Caco-2 (cell line): ENCODE results near the gene ASPN. TPM values are rescaled to one million over a fixed set of nuclear protein-coding genes. Genes with fewer than 3 reads are reported as not detected.

Experiments
- BruUV-seq: library from RNA; stranded (reverse); fragments of 400-500 nt; replicated peaks from 2 replicates; lab custom pipeline; 2021; lab: Mats Ljungman, UMichigan
- CTCF ChIA-PET: fragments of 300-600 bp; sonication (Branson Sonifier 250); formaldehyde crosslinking; loops from one replicate; lab custom pipeline; 2022; ENCODE audit warnings: antibody characterized with exemption; lab: Charles Lee
- POLR2A ChIA-PET: fragments of 300-600 bp; sonication (Branson Sonifier 250); formaldehyde crosslinking; loops from one replicate; lab custom pipeline; 2022; ENCODE audit warnings: antibody characterized with exemption; lab: Charles Lee
- DNase-seq, 2 experiments: peaks; one replicate each; pipeline versions ENCODE4 v3.0.0 to v3.0.0-alpha.2; 2020 to 2022
- H3K27me3 ChIP-seq: replicated peaks from 2 replicates; pipeline ENCODE4 v1.6.0; 2011; ENCODE audit warnings: low read length; ENCODE audit not compliant: control insufficient read depth, insufficient read depth
- H3K36me3 ChIP-seq: 2 replicates; pipeline ENCODE4 v1.5.1; 2011; ENCODE audit warnings: low read length; ENCODE audit not compliant: control insufficient read depth, insufficient read depth
- H3K4me1 ChIP-seq: fragments of 250-450 bp; sonication (Bioruptor Pico); 2 replicates; pipeline ENCODE4 v1.5.1; 2020; ENCODE audit warnings: mild to moderate bottlenecking
- H3K4me3 ChIP-seq: 2 replicates; pipeline ENCODE4 v1.5.1; 2011; ENCODE audit warnings: low read depth, mild to moderate bottlenecking, control low read depth, low read length
- H3K9me3 ChIP-seq: fragments of 250-450 bp; sonication (Bioruptor Pico); 2 replicates; pipeline ENCODE4 v1.5.1; 2020; ENCODE audit warnings: mild to moderate bottlenecking, moderate library complexity
- H3K27ac Mint-ChIP-seq: one replicate; pipeline ENCODE4 v1.8.0; 2022; ENCODE audit warnings: mixed read lengths; ENCODE audit not compliant: unreplicated experiment
- H3K27me3 Mint-ChIP-seq: one replicate; pipeline ENCODE4 v1.8.0; 2022; ENCODE audit warnings: mixed read lengths; ENCODE audit not compliant: insufficient read depth, unreplicated experiment
- H3K36me3 Mint-ChIP-seq: one replicate; pipeline ENCODE4 v1.8.0; 2022; ENCODE audit warnings: mild to moderate bottlenecking, mixed read lengths; ENCODE audit not compliant: insufficient read depth, unreplicated experiment
- H3K4me1 Mint-ChIP-seq: one replicate; pipeline ENCODE4 v1.8.0; 2022; ENCODE audit warnings: low read depth, mixed read lengths; ENCODE audit not compliant: unreplicated experiment
- H3K4me3 Mint-ChIP-seq: one replicate; pipeline ENCODE4 v1.8.0; 2022; ENCODE audit warnings: mild to moderate bottlenecking, moderate library complexity, mixed read lengths; ENCODE audit not compliant: unreplicated experiment
- H3K9me3 Mint-ChIP-seq: one replicate; pipeline ENCODE4 v1.8.0; 2022; ENCODE audit warnings: mixed read lengths; ENCODE audit not compliant: unreplicated experiment
- CTCF ChIP-seq, 2 experiments: fragments of 200-600 bp in 1 of 2; IDR thresholded peaks; 1 replicate in 1 of 2; 2 replicates in 1 of 2; pipeline versions ENCODE4 v1.5.1 to v1.8.0; 2011 to 2022; ENCODE audit warnings: antibody characterized with exemption in 1 of 2, control low read depth in 1 of 2, inconsistent platforms in 1 of 2, low read depth in 1 of 2, low read length in 1 of 2, mild to moderate bottlenecking in 1 of 2, moderate library complexity in 1 of 2; ENCODE audit not compliant: insufficient read depth in 1 of 2, severe bottlenecking in 1 of 2, unreplicated experiment in 1 of 2
- intact Hi-C: fragments of 100-400 bp; cut with micrococcal nuclease; formaldehyde crosslinking; loops from one replicate; pipeline ENCODE4 v1.10.0; 2022; ENCODE audit not compliant: unreplicated experiment
- total RNA-seq: library from RNA; stranded (reverse); gene quantifications from 2 replicates; pipeline ENCODE4 v1.2.3, GENCODE V29; 2022

Gene ASPN
- total RNA-seq, 1 experiment from 2014 or later = not detected

- Mint-ChIP-seq H3K27ac (no peak overlapping the region), H3K27me3 (no peaks in the 10 kb centered on the region), H3K4me1 (no peaks in the 10 kb centered on the region), H3K9me3 (no peaks in the 10 kb centered on the region), H3K36me3 (no peaks in the 10 kb centered on the region), H3K4me3 (no peak overlapping the region)
- ChIA-PET POLR2A (no interaction called here), CTCF (no interaction called here)
- H3K4me1 ChIP-seq = no peaks in the 10 kb centered on the region
- no TSS peak for BruUV-seq
- H3K4me3 ChIP-seq = no peak overlapping the region
- TF ChIP-seq CTCF (IDR thresholded peaks at IDR 0.05; ENCODE audit: insufficient read depth in 1 of 2, low read depth in 1 of 2, low read length in 1 of 2, severe bottlenecking in 1 of 2, unreplicated experiment in 1 of 2) = no peak
- no peaks in the 10 kb centered on the region for H3K36me3 ChIP-seq
- intact Hi-C loops = no loop called here
- no peaks in the 10 kb centered on the region for H3K27me3 ChIP-seq
- no peaks in the 10 kb centered on the region for H3K9me3 ChIP-seq
- no peak for DNase-seq
Measured at GRCh38 chr9:92516521-92516920, 34.2 kb upstream of the ASPN start.

GRCh38 chr9:92514635-92515034 lies 32.3 kb upstream of the ASPN start:
- H3K4me1 Mint-ChIP-seq = no peaks in the 10 kb centered on the region
- no peaks in the 10 kb centered on the region for H3K4me1 ChIP-seq
- no TSS peak for BruUV-seq
- H3K9me3 Mint-ChIP-seq = no peaks in the 10 kb centered on the region
- no peak for TF ChIP-seq CTCF (IDR thresholded peaks at IDR 0.05; ENCODE audit: insufficient read depth in 1 of 2, low read depth in 1 of 2, low read length in 1 of 2, severe bottlenecking in 1 of 2, unreplicated experiment in 1 of 2)
- no peaks in the 10 kb centered on the region for H3K27me3 Mint-ChIP-seq
- no peaks in the 10 kb centered on the region for H3K36me3 ChIP-seq
- H3K4me3 ChIP-seq = no peak overlapping the region
- H3K27me3 ChIP-seq = no peaks in the 10 kb centered on the region
- H3K9me3 ChIP-seq = no peaks in the 10 kb centered on the region
- H3K27ac Mint-ChIP-seq = no peak overlapping the region
- CTCF ChIA-PET = no interaction called here
- DNase-seq = no peak
- intact Hi-C loops = no loop called here
- POLR2A ChIA-PET = no interaction called here
- no peaks in the 10 kb centered on the region for H3K36me3 Mint-ChIP-seq
- no peak overlapping the region for H3K4me3 Mint-ChIP-seq

- POLR2A ChIA-PET = no interaction called here
- H3K27me3 ChIP-seq = no peaks in the 10 kb centered on the region
- no peak overlapping the region for H3K4me3 ChIP-seq
- intact Hi-C loops = no loop called here
- CTCF ChIA-PET = no interaction called here
- no peaks in the 10 kb centered on the region for H3K9me3 Mint-ChIP-seq
- TF ChIP-seq CTCF (IDR thresholded peaks at IDR 0.05; ENCODE audit: insufficient read depth in 1 of 2, low read depth in 1 of 2, low read length in 1 of 2, severe bottlenecking in 1 of 2, unreplicated experiment in 1 of 2) = no peak
- H3K4me3 Mint-ChIP-seq = no peak overlapping the region
- no TSS peak for BruUV-seq
- no peaks in the 10 kb centered on the region for H3K36me3 ChIP-seq
- H3K36me3 Mint-ChIP-seq = no peaks in the 10 kb centered on the region
- no peak overlapping the region for H3K27ac Mint-ChIP-seq
- H3K4me1 ChIP-seq = no peaks in the 10 kb centered on the region
- DNase-seq = no peak
- no peaks in the 10 kb centered on the region for H3K9me3 ChIP-seq
- H3K4me1 Mint-ChIP-seq = no peaks in the 10 kb centered on the region
- H3K27me3 Mint-ChIP-seq = no peaks in the 10 kb centered on the region
Measured at GRCh38 chr9:92513349-92513748, 31.0 kb upstream of the ASPN start.
